HG03378 (cell line): ENCODE measurements around the gene SORT1.
"Not testable (repeated sequence)": the region's sequence is repeated elsewhere in the genome, so short reads cannot be mapped to it uniquely, and the experiment has no call there.

ENCODE experiments used
- ATAC-seq: cut with Tn5 transposase; IDR thresholded peaks from one replicate; pipeline ENCODE4 v1.9.1; 2021; ENCODE audit warnings: mild to moderate bottlenecking, moderate library complexity; ENCODE audit not compliant: unreplicated experiment

The SORT1 gene

GRCh38 chr1:109383087-109383779, 14.5 kb downstream of the SORT1 start:
- no peak for ATAC-seq

- ATAC-seq: no peak
Observed at GRCh38 chr1:109381573-109381972, 16.1 kb downstream of the SORT1 start.

GRCh38 chr1:109379907-109380306, 17.8 kb downstream of the SORT1 start:
- ATAC-seq: no peak

GRCh38 chr1:109379422-109379821, 18.3 kb downstream of the SORT1 start:
- ATAC-seq: no peak

- no peak for ATAC-seq
Observed at GRCh38 chr1:109377698-109378097, 20.0 kb downstream of the SORT1 start.

GRCh38 chr1:109373696-109374095, 24.0 kb downstream of the SORT1 start:
- ATAC-seq: not testable (repeated sequence)

GRCh38 chr1:109373126-109373525, 24.6 kb downstream of the SORT1 start:
- no peak for ATAC-seq

GRCh38 chr1:109372281-109372680, 25.4 kb downstream of the SORT1 start:
- ATAC-seq: no peak

- ATAC-seq: no peak
Observed at GRCh38 chr1:109371341-109371739, 26.4 kb downstream of the SORT1 start.

- no peak for ATAC-seq
Observed at GRCh38 chr1:109370712-109371340, 26.9 kb downstream of the SORT1 start.

- no peak for ATAC-seq
Observed at GRCh38 chr1:109369167-109369746, 28.5 kb downstream of the SORT1 start.

GRCh38 chr1:109368464-109368863, 29.3 kb downstream of the SORT1 start:
- ATAC-seq: no peak

- ATAC-seq: no peak
Observed at GRCh38 chr1:109367626-109368025, 30.1 kb downstream of the SORT1 start.

- ATAC-seq: no peak
Observed at GRCh38 chr1:109365642-109366204, 32.0 kb downstream of the SORT1 start.

- no peak for ATAC-seq
Observed at GRCh38 chr1:109361649-109362048, 36.1 kb downstream of the SORT1 start.

GRCh38 chr1:109361069-109361468, 36.6 kb downstream of the SORT1 start:
- ATAC-seq: no peak

- ATAC-seq: no peak
Observed at GRCh38 chr1:109357616-109358015, 40.1 kb downstream of the SORT1 start.

- no peak for ATAC-seq
Observed at GRCh38 chr1:109356915-109357314, 40.8 kb downstream of the SORT1 start.

- no peak for ATAC-seq
Observed at GRCh38 chr1:109356505-109356904, 41.2 kb downstream of the SORT1 start.

GRCh38 chr1:109354929-109355328, 42.8 kb downstream of the SORT1 start:
- no peak for ATAC-seq

- no peak for ATAC-seq
Observed at GRCh38 chr1:109351457-109351856, 46.3 kb downstream of the SORT1 start.

GRCh38 chr1:109350655-109351054, 47.1 kb downstream of the SORT1 start:
- ATAC-seq: no peak
